IMR-90 (cell line): Measurements from ENCODE around the gene PRIMA1. TPM values are rescaled to one million over a fixed set of nuclear protein-coding genes. Genes with fewer than 3 reads are reported as not detected.

Experiments used
- ATAC-seq: fragments of 200-7000 bp; cut with Tn5 transposase; 2 replicates; pipeline ENCODE4 v1.9.1; 2020; ENCODE audit warnings: low read depth, mild to moderate bottlenecking, moderate library complexity
- BruUV-seq: library from RNA; stranded (reverse); fragments of 400-500 nt; replicated peaks from 2 replicates; lab custom pipeline; 2021; lab: Mats Ljungman, UMichigan
- CTCF ChIA-PET: fragments of 300-600 bp; formaldehyde crosslinking; extraction: SDS; loops from one replicate; lab custom pipeline; 2021; ENCODE audit warnings: antibody characterized with exemption; lab: Yijun Ruan, JAX
- POLR2A ChIA-PET: fragments of 300-600 bp; sonication (Branson Sonifier 250); formaldehyde crosslinking; loops from one replicate; lab custom pipeline; 2022; ENCODE audit warnings: antibody characterized with exemption; ENCODE audit not compliant: unreplicated experiment; lab: Charles Lee
- DNase-seq: peaks from one replicate; pipeline ENCODE4 v3.0.0; 2013
- H2AFZ ChIP-seq: replicated peaks from 2 replicates; pipeline ENCODE3; 2013; ENCODE audit warnings: low read length, mild to moderate bottlenecking; ENCODE audit not compliant: poor library complexity
- H2AK5ac ChIP-seq: 2 replicates; pipeline ENCODE4 v1.6.1; 2013; ENCODE audit warnings: low read depth, low read length, inconsistent platforms
- H2AK9ac ChIP-seq: replicated peaks from 2 replicates; pipeline ENCODE3; 2013; ENCODE audit warnings: mild to moderate bottlenecking, low read depth, low read length, moderate library complexity; ENCODE audit not compliant: poor library complexity
- H2BK120ac ChIP-seq: 2 replicates; pipeline ENCODE4 v1.6.1; 2013; ENCODE audit warnings: low read depth, low read length, inconsistent platforms
- H2BK15ac ChIP-seq: 3 replicates; pipeline ENCODE4 v1.6.1; 2013; ENCODE audit warnings: low read depth, low read length, inconsistent platforms
- H2BK20ac ChIP-seq: 2 replicates; pipeline ENCODE4 v1.6.1; 2013; ENCODE audit warnings: low read depth, mild to moderate bottlenecking, inconsistent platforms, low read length, moderate library complexity
- H2BK5ac ChIP-seq: 2 replicates; pipeline ENCODE4 v1.6.1; 2013; ENCODE audit warnings: mild to moderate bottlenecking, low read depth, low read length, inconsistent platforms; ENCODE audit not compliant: poor library complexity, severe bottlenecking
- H3K14ac ChIP-seq: replicated peaks from 2 replicates; pipeline ENCODE4 v1.6.1; 2013; ENCODE audit warnings: low read depth, low read length, inconsistent platforms
- H3K18ac ChIP-seq: 2 replicates; pipeline ENCODE4 v1.6.1; 2013; ENCODE audit warnings: low read depth, low read length, control low read depth
- H3K23ac ChIP-seq: 2 replicates; pipeline ENCODE4 v1.6.1; 2013; ENCODE audit warnings: low read depth, low read length, inconsistent platforms
- H3K27ac ChIP-seq: 2 replicates; pipeline ENCODE4 v1.5.1; 2013; ENCODE audit warnings: mild to moderate bottlenecking, control low read depth, low read length; ENCODE audit not compliant: insufficient read depth
- H3K27me3 ChIP-seq: 2 replicates; pipeline ENCODE4 v1.6.1; 2013; ENCODE audit warnings: low read length; ENCODE audit not compliant: control insufficient read depth, insufficient read depth
- H3K36me3 ChIP-seq: 2 replicates; pipeline ENCODE4 v1.6.1; 2013; ENCODE audit warnings: low read length, mixed read lengths; ENCODE audit not compliant: control insufficient read depth, insufficient read depth
- H3K4ac ChIP-seq: 2 replicates; pipeline ENCODE4 v1.6.1; 2013; ENCODE audit warnings: low read depth, low read length, inconsistent platforms
- H3K4me1 ChIP-seq: 2 replicates; pipeline ENCODE4 v1.6.1; 2013; ENCODE audit warnings: low read length, mixed read lengths; ENCODE audit not compliant: control insufficient read depth, insufficient read depth
- H3K4me2 ChIP-seq: 2 replicates; pipeline ENCODE4 v1.6.1; 2013; ENCODE audit warnings: low read depth, mild to moderate bottlenecking, control low read depth, low read length, moderate library complexity
- H3K4me3 ChIP-seq: 2 replicates; pipeline ENCODE4 v1.5.1; 2013; ENCODE audit warnings: low read depth, mild to moderate bottlenecking, control low read depth, low read length, moderate library complexity; ENCODE audit not compliant: insufficient read depth
- H3K56ac ChIP-seq: 2 replicates; pipeline ENCODE4 v1.6.1; 2013; ENCODE audit warnings: low read length, inconsistent platforms; ENCODE audit not compliant: insufficient read depth; ENCODE audit errors: extremely low read depth
- H3K79me1 ChIP-seq, 2 experiments: 2 replicates each; pipeline ENCODE4 v1.6.1; 2013; ENCODE audit warnings: low read length in 2 of 2, inconsistent platforms in 1 of 2, low read depth in 1 of 2
- H3K9ac ChIP-seq: 2 replicates; pipeline ENCODE4 v1.6.1; 2013; ENCODE audit warnings: low read depth, low read length, control low read depth
- H3K9me1 ChIP-seq: 2 replicates; pipeline ENCODE4 v1.6.1; 2013; ENCODE audit warnings: low read length, inconsistent platforms; ENCODE audit not compliant: insufficient read depth
- H3K9me3 ChIP-seq: 2 replicates; pipeline ENCODE4 v1.6.1; 2013; ENCODE audit warnings: low read length; ENCODE audit not compliant: control insufficient read depth, insufficient read depth
- H4K20me1 ChIP-seq: 2 replicates; pipeline ENCODE4 v1.6.1; 2013; ENCODE audit warnings: low read length, inconsistent platforms; ENCODE audit not compliant: insufficient read depth
- H4K5ac ChIP-seq: 2 replicates; pipeline ENCODE4 v1.6.1; 2013; ENCODE audit warnings: mild to moderate bottlenecking, low read depth, low read length, control low read depth
- H4K8ac ChIP-seq, 2 experiments: 2 replicates each; pipeline ENCODE4 v1.6.1; 2013; ENCODE audit warnings: low read depth in 2 of 2, low read length in 2 of 2, control low read depth in 1 of 2, inconsistent platforms in 1 of 2
- H4K91ac ChIP-seq: 2 replicates; pipeline ENCODE4 v1.6.1; 2013; ENCODE audit warnings: low read depth, low read length, inconsistent platforms; ENCODE audit not compliant: insufficient read depth
- CHD1 ChIP-seq: IDR thresholded peaks from 2 replicates; pipeline ENCODE4 v1.6.1; 2012; ENCODE audit warnings: low read depth, low read length, improper control_type of control experiment
- MAFK ChIP-seq: IDR thresholded peaks from 2 replicates; pipeline ENCODE4 v1.6.1; 2012; ENCODE audit warnings: low read depth, low read length, improper control_type of control experiment
- MAZ ChIP-seq: IDR thresholded peaks from 2 replicates; pipeline ENCODE4 v1.6.1; 2012; ENCODE audit warnings: low read depth, mild to moderate bottlenecking, low read length, improper control_type of control experiment, moderate library complexity, borderline replicate concordance
- WGBS, 2 experiments: methylation state at CpG; one replicate each; pipeline versions ENCODE4 v1.1.5 to v1.1.7; 2013; ENCODE audit warnings: missing lambda C conversion rate in 2 of 2; ENCODE audit not compliant: insufficient read length in 1 of 2; ENCODE audit errors: extremely low coverage in 2 of 2; 5-methylcytosine and 5-hydroxymethylcytosine counted together
- dilution Hi-C: fragments of 300-500 bp; cut with HindIII; formaldehyde crosslinking; loops from one replicate; pipeline ENCODE4 v1.14.3; 2018; ENCODE audit warnings: low sequenced_read_pairs; ENCODE audit not compliant: unreplicated experiment
- in situ Hi-C: fragments of 300-500 bp; cut with MboI; formaldehyde crosslinking; loops from 3 replicates; pipeline ENCODE4 v1.14.3; 2019; ENCODE audit warnings: low sequenced_read_pairs, inconsistent platforms, mixed read lengths
- intact Hi-C: fragments of 100-400 bp; cut with micrococcal nuclease; formaldehyde crosslinking; loops from 2 replicates; pipeline ENCODE4 v1.10.0; 2022
- polyA plus RNA-seq, 3 experiments: library from polyadenylated mRNA; depleted of rRNA; stranded (reverse); fragments of >200 nt; gene quantifications; 2 replicates each; pipeline ENCODE4 v1.2.3, GENCODE V29; 2012; ENCODE audit warnings: low replicate concordance in 1 of 3
- total RNA-seq: library from RNA; depleted of rRNA; stranded (reverse); fragments of >200 nt; gene quantifications from 2 replicates; pipeline ENCODE4 v1.2.3, GENCODE V29; 2012
- TF ChIP-seq, protein P1 (sequence below): fragments of 150-350 bp; IDR thresholded peaks from 2 replicates; pipeline ENCODE4 v1.6.1; 2016; ENCODE audit warnings: low read depth, mild to moderate bottlenecking, low read length, moderate library complexity, borderline replicate concordance

Gene PRIMA1
- total and polyA plus RNA-seq, 2 of the 4 experiments (the other 2 are of a cell fraction) = not detected

DNA sequence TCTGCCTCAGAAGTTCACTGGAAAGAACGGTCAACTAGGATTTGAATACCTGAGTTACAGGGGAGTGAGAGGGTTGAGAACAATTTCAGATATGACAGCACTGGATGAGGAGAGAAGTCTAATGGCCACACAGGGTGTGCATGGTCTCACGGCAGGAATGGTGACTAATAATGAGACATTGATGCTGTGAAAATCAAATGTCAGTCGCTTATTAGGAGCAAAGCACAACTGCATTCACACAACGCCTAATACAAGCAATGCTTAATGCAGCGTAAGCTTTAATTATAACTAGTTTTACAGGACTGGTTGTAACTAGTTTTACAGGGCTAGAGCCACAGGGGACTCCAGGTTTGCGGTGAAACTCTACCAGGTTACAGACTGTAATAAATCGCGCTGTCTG is 23.4 kb upstream of the PRIMA1 start:
- Histone ChIP-seq H3K14ac (no peak overlapping the region), H2AK5ac (no peak overlapping the region), H3K27me3 (no peaks in the 10 kb centered on the region), H2AK9ac (no peak overlapping the region), H4K91ac (no peak overlapping the region), H2BK120ac (no peak overlapping the region), H3K27ac (no peak overlapping the region), H3K4me3 (no peak overlapping the region), H4K20me1 (no peaks in the 10 kb centered on the region), H3K4me1 (no peaks in the 10 kb centered on the region), H3K56ac (no peak overlapping the region), H2BK20ac (no peak overlapping the region), H4K8ac (no peak overlapping the region), H2AFZ (no peak overlapping the region), H3K9ac (no peak overlapping the region), H3K9me1 (no peaks in the 10 kb centered on the region), H3K9me3 (peaks cover 11% of the 10 kb centered on the region; the same call in 1 of the 2 replicates), H2BK5ac (no peak overlapping the region), H3K79me1 (no peaks in the 10 kb centered on the region), H4K5ac (no peak overlapping the region), H3K36me3 (no peaks in the 10 kb centered on the region), H2BK15ac (no peak overlapping the region), H3K4ac (no peak overlapping the region), H3K4me2 (no peak overlapping the region), H3K18ac (no peak overlapping the region), H3K23ac (no peak overlapping the region)
- ATAC-seq = no peak
- dilution Hi-C loops = no loop called here
- TF ChIP-seq, protein P1, sequence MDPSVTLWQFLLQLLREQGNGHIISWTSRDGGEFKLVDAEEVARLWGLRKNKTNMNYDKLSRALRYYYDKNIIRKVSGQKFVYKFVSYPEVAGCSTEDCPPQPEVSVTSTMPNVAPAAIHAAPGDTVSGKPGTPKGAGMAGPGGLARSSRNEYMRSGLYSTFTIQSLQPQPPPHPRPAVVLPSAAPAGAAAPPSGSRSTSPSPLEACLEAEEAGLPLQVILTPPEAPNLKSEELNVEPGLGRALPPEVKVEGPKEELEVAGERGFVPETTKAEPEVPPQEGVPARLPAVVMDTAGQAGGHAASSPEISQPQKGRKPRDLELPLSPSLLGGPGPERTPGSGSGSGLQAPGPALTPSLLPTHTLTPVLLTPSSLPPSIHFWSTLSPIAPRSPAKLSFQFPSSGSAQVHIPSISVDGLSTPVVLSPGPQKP = no peak
- no peak for TF ChIP-seq MAFK
- TF ChIP-seq CHD1 = no peak
- TF ChIP-seq MAZ = no peak
- ChIA-PET CTCF (no interaction called here), POLR2A (no interaction called here)
- WGBS, 2 experiments = no CpG with 5 or more reads among the region's 8 CpGs
- intact Hi-C loops = no loop called here
- in situ Hi-C loops = no loop called here
- no peak for DNase-seq
- no TSS peak for BruUV-seq
